ENCODE data around the gene EPHB1.

Gene EPHB1

GRCh38 chr3:135271177-135272025 lies 476.3 kb downstream of the EPHB1 start:
- no peak for DNase-seq (ENCODE audit: low read depth, low spot score)
- Histone ChIP-seq H3K4me3 (no peak overlapping the region), H3K27ac (no peak overlapping the region), H3K9me3 (ENCODE audit: low read depth, low read length) (no peaks in the 10 kb centered on the region), H3K9ac (ENCODE audit: insufficient read length) (no peak overlapping the region), H3K36me3 (ENCODE audit: insufficient read depth, low read length) (no peaks in the 10 kb centered on the region)
- TF ChIP-seq FOXP2 (optimal IDR thresholded peaks at IDR 0.05; ENCODE audit: control extremely low read depth, extremely low read length, insufficient read depth) (no peak), POLR2AphosphoS5 (IDR thresholded peaks at IDR 0.05; ENCODE audit: borderline replicate concordance, low read depth, low read length) (no peak), EZH2 (IDR thresholded peaks at IDR 0.05) (no peak)

GRCh38 chr3:135272026-135272669 lies 477.1 kb downstream of the EPHB1 start:
- Histone ChIP-seq H3K36me3 (ENCODE audit: insufficient read depth, low read length) (no peaks in the 10 kb centered on the region), H3K9ac (ENCODE audit: insufficient read length) (no peak overlapping the region), H3K4me3 (no peak overlapping the region), H3K9me3 (ENCODE audit: low read depth, low read length) (no peaks in the 10 kb centered on the region), H3K27ac (no peak overlapping the region)
- no peak for DNase-seq (ENCODE audit: low read depth, low spot score)
- no peak for TF ChIP-seq FOXP2 (optimal IDR thresholded peaks at IDR 0.05; ENCODE audit: control extremely low read depth, extremely low read length, insufficient read depth)
- TF ChIP-seq EZH2 (IDR thresholded peaks at IDR 0.05) = no peak
- no peak for TF ChIP-seq POLR2AphosphoS5 (IDR thresholded peaks at IDR 0.05; ENCODE audit: borderline replicate concordance, low read depth, low read length)

GRCh38 chr3:135292162-135292561 lies 497.1 kb downstream of the EPHB1 start:
- no peak overlapping the region for H3K27ac ChIP-seq
- no peak for DNase-seq (ENCODE audit: low read depth, low spot score)
- H3K9me3 ChIP-seq (ENCODE audit: low read depth, low read length) = no peaks in the 10 kb centered on the region
- H3K9ac ChIP-seq (ENCODE audit: insufficient read length) = no peak overlapping the region
- TF ChIP-seq EZH2 (IDR thresholded peaks at IDR 0.05) = no peak
- TF ChIP-seq POLR2AphosphoS5 (IDR thresholded peaks at IDR 0.05; ENCODE audit: borderline replicate concordance, low read depth, low read length) = no peak
- TF ChIP-seq FOXP2 (optimal IDR thresholded peaks at IDR 0.05; ENCODE audit: control extremely low read depth, extremely low read length, insufficient read depth) = no peak
- H3K4me3 ChIP-seq = no peak overlapping the region
- no peaks in the 10 kb centered on the region for H3K36me3 ChIP-seq (ENCODE audit: insufficient read depth, low read length)

GRCh38 chr3:135301670-135302069 lies 506.6 kb downstream of the EPHB1 start:
- no peak overlapping the region for H3K27ac ChIP-seq
- H3K9me3 ChIP-seq (ENCODE audit: low read depth, low read length) = no peaks in the 10 kb centered on the region
- TF ChIP-seq EZH2 (IDR thresholded peaks at IDR 0.05) (no peak), FOXP2 (optimal IDR thresholded peaks at IDR 0.05; ENCODE audit: control extremely low read depth, extremely low read length, insufficient read depth) (no peak), POLR2AphosphoS5 (IDR thresholded peaks at IDR 0.05; ENCODE audit: borderline replicate concordance, low read depth, low read length) (no peak)
- H3K4me3 ChIP-seq = no peak overlapping the region
- DNase-seq (ENCODE audit: low read depth, low spot score) = no peak
- no peaks in the 10 kb centered on the region for H3K36me3 ChIP-seq (ENCODE audit: insufficient read depth, low read length)
- H3K9ac ChIP-seq (ENCODE audit: insufficient read length) = no peak overlapping the region

GRCh38 chr3:135304378-135304777 lies 509.3 kb downstream of the EPHB1 start:
- no peaks in the 10 kb centered on the region for H3K36me3 ChIP-seq (ENCODE audit: insufficient read depth, low read length)
- H3K4me3 ChIP-seq = no peak overlapping the region
- no peak for DNase-seq (ENCODE audit: low read depth, low spot score)
- no peak overlapping the region for H3K27ac ChIP-seq
- H3K9ac ChIP-seq (ENCODE audit: insufficient read length) = no peak overlapping the region
- H3K9me3 ChIP-seq (ENCODE audit: low read depth, low read length) = no peaks in the 10 kb centered on the region
- no peak for TF ChIP-seq POLR2AphosphoS5 (IDR thresholded peaks at IDR 0.05; ENCODE audit: borderline replicate concordance, low read depth, low read length)
- no peak for TF ChIP-seq FOXP2 (optimal IDR thresholded peaks at IDR 0.05; ENCODE audit: control extremely low read depth, extremely low read length, insufficient read depth)
- no peak for TF ChIP-seq EZH2 (IDR thresholded peaks at IDR 0.05)
